ENCODE measurements around the gene PEAK1.
"Not testable (repeated sequence)": the region's sequence is repeated elsewhere in the genome, so short reads cannot be mapped to it uniquely, and the experiment has no call there.

PEAK1 gene

DNA sequence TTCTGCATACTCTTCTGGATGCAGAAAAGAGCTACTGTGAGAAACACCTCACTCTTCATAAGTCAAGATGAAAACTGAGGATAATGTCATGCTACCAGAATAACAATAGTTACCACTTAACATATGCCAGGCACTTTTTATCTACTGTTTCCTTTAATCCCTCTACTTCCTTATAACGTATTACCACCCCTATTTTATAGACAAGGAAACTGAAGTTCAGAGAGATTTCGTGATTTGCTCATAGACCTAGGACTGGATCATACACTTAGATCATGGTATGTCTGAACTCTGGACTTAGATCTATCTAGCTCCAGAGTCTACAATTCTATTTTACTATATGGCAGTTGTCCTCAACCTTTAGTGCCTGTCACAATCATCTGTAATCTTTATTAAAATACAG lies 193.3 kb downstream of the PEAK1 start:
- no peak for DNase-seq (ENCODE audit: low read depth in 2 of 2)

GRCh38 chr15:77225646-77226045 lies 194.3 kb downstream of the PEAK1 start:
- no peak for DNase-seq (ENCODE audit: low read depth in 2 of 2)

DNA sequence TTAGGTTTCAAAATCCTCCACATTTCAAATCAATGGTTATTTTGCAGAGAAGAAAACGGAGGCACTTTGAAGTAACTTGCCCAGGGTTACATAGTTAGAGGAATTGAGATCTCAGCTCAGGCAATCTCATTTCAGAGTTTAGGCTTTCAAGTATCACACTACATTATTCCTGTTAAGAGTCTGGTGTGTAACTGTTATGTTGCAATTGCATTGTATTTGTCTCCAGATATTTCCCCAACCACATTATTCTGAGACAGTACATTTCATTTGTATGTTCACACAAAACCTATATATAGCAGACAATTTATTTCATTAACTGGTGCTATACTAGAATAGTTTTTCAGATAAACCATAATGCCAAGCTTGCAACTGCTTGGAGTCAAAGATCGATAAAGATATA lies 194.8 kb downstream of the PEAK1 start:
- no peak for DNase-seq (ENCODE audit: low read depth in 2 of 2)

DNA sequence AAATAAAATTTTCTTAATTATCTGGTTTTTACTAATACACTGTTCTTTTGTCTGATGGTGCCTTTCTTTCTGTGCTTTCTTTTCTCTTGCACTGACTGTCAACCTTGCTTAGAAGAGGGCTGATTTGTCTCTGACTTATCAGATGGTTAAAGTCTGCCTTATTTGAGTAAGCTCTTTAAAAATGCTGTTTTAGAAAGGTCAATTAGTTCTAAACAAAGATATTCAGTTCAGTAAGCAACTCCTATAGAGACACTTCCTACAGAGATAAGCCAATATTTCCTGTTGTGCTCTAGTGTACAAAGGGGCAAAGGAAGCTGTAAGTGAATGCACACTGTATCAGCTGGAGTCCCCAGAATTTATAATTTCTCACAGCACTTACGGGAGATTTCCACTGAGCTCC lies 195.6 kb downstream of the PEAK1 start:
- no peak for DNase-seq (ENCODE audit: low read depth in 2 of 2)

DNA sequence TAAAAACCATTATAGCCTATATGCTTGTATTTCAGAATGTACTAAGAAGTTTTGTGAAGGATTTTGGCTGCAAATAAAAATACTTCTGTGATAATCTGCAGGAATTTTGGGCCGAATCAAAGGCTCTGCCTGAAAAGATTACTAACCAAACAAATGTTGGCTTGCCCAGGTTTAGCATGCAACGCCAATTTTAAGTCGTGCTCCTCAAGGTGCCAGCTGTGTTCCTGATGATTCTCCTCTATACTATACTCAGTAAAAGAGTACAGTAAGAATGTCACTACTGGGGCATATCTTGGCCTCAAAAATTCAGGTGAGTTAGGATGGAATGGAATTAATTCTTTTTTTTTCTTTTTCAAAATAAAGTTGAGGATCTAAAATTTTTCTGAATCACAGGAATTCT lies 198.2 kb downstream of the PEAK1 start:
- no peak for DNase-seq (ENCODE audit: low read depth in 2 of 2)

- no peak for DNase-seq (ENCODE audit: low read depth in 2 of 2)
Measured at GRCh38 chr15:77221174-77221573, 198.7 kb downstream of the PEAK1 start.

DNA sequence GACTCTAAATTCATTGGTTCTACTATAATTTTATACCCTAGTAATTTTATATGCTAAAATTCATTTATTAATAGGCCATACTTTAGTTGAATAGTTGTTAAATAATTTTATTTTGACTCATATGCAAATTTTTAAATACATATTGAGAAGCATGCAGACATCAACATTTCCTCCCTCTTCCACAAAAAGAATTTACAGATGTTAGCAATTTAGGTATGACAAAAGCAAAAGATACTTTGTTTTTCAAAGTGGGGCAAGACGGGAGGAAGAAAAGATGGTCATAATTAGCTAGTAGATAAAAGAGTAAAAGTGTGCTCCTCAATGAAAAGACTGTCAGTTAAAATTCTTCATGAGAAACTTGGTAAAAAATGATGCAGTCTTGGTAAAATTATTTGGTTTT lies 200.1 kb downstream of the PEAK1 start:
- no peak for DNase-seq (ENCODE audit: low read depth in 2 of 2)

DNA sequence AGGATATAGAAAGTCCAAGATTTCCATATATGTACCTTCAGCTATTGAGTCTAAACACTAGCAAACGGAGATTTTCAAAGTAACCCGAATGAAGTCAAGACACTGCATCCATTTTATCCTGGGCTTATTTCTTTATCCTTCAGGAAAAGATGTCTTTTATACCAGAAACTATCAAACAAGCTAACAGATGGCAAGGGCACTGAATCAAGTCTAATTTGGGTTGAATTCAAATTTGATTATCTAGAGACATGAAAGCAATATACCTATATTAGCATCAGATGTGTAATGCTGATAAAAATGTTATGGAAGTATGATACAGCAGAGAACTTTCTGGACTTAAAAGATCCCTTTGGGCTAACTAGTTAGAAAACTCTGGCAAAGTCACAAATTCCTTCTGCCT lies 210.7 kb downstream of the PEAK1 start:
- no peak for DNase-seq (ENCODE audit: low read depth in 2 of 2)

- no peak for DNase-seq (ENCODE audit: low read depth in 2 of 2)
Measured at GRCh38 chr15:77208241-77208640, 211.7 kb downstream of the PEAK1 start.

DNA sequence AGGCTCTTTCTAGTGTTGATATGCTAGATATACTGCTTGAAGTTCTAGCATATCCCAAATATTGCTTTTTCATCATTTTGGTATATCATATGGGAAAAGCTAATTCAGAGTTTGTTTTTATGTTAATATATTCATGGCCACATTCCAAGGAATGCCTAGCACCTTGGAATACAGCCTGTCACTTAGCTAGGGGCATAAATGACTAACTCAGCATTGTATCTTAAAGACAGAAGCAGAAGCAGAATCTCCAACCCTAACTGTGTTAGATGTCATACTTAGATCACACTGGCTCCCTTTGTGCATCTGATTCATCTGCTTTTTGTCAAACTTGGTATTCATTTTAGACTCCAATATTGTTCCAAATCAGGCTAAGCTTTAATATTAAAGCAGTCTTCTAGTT lies 218.2 kb downstream of the PEAK1 start:
- DNase-seq (ENCODE audit: low read depth in 2 of 2): no peak

- no peak for DNase-seq (ENCODE audit: low read depth in 2 of 2)
Measured at GRCh38 chr15:77196381-77196780, 223.5 kb downstream of the PEAK1 start.

DNA sequence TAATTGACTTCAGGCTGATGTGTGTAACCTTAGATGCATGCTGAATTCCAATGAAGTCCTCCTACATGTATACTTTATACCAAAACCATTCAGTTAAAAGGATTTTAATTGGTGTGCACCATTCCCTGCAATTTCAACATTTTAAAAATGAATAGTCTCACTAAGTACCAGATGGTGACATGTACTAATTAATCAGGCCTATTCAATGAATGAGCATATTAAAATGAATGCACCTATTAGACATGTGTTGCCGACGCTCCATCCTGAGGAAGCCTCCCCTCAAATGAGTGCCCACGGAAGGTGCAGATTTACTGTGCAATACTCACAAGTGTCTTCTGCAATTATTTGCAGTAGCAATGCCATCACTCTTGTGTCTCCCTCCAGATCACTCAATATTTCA lies 224.3 kb downstream of the PEAK1 start:
- no peak for DNase-seq (ENCODE audit: low read depth in 2 of 2)

GRCh38 chr15:77192451-77192850 lies 227.5 kb downstream of the PEAK1 start:
- no peak for DNase-seq (ENCODE audit: low read depth in 2 of 2)

DNA sequence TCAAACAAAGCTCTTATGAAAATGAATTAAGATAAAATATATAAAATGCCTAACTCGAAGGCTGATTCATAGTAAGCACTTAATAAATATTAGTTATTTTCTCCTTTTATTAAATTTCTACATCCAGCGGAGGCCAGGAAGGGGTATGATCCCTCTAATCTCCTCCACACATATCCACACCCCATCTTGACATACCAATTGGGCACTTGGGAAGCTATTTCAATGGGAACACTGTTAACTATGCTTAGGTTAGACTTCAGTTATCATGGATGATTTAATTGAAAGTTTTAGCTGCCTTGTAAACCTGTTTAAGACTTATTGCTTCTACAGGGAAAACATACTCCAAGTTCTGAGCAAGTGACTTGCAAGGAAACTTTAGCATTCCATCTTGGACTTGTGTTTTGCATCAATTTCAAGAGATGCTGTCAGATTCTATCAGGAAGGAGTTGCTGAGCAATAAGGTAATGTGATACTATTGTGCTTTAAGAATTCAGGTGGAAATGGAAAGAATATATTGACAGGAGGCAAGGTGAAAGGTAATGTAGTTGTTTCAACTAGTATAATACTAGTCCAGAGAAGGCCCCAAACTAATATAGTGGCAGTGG lies 228.6 kb downstream of the PEAK1 start:
- DNase-seq (ENCODE audit: low read depth in 2 of 2): no peak

DNA sequence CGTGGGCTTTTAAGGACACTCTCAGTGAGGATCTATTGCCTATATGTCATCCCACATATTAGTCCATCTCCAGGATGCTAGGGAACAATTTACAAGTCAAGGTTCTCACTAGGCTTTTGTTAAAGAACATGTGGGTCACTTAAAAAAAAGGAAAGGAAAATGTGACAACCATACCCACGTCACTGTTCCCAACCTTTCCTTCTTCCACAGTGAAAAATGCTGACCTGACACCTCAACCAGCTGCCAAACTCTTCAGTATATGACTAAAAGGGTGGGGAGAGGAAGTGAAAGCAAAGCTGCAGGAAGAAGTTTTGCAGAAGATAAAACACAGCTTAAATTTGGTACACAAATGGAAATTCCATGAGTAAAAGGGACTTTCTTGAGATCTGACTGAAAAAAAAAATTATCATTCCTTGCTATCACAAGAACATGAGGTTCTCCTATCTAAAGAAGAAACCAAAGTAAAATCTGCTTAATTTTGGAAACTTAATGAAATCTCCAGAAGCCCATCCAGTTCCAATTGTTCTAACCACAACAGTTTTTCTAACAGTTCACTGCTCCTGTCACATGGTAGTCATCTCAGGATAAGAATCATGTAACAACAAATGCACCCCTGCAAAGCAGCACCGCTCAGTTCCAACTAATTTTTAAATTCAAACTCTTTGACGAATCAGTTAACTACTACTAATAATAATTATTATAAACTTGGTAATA lies 232.0 kb downstream of the PEAK1 start:
- no peak for DNase-seq (ENCODE audit: low read depth in 2 of 2)

- DNase-seq (ENCODE audit: low read depth in 2 of 2): no peak
Measured at GRCh38 chr15:77186594-77187011, 233.3 kb downstream of the PEAK1 start.

DNA sequence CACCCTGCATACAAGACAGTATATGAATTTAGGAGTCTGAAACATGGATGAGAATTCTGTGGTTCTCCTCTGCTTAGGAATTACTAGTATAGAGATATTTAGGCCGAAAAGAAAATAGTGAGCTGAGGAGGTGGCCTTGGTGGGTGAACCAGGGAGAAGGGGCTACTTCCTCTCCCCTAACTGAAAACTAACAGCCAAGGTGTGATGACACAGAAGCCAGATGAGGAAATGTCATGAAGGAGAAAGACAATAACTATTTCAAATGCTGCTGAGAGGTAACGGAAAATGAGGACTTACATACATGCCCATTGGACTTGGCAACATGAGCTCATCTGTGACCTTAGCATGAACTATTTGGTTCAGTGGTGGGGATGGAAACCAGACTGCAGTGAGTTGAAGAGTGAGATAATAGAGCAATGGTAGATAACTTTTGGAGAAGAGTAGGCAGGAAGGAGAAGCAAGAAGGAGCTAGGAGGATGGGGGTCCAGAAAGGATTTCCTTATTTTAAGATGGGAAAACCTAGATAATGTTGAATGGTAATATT lies 234.6 kb downstream of the PEAK1 start:
- no peak for DNase-seq (ENCODE audit: low read depth in 2 of 2)

DNA sequence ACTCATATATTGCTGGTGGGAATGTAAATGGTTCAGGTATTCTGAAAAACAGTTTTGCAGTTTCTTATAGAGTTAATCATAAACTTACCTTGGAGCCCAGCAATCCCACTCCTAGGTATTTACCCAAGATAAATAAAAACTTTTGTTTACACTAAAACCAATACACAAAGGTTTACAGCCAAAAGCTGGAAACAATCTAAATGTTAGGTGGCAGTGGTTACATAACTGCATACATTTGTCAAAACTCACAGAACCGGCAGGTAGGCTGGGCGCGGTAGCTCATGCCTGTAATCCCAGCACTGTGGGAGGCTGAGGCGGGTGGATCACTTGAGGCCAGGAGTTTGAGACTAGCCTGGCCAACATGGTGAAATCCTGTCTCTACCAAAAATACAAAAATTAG lies 235.6 kb downstream of the PEAK1 start:
- not testable (repeated sequence) for DNase-seq (ENCODE audit: low read depth in 2 of 2)

GRCh38 chr15:77183066-77183465 lies 236.8 kb downstream of the PEAK1 start:
- DNase-seq (ENCODE audit: low read depth in 2 of 2): no peak

DNA sequence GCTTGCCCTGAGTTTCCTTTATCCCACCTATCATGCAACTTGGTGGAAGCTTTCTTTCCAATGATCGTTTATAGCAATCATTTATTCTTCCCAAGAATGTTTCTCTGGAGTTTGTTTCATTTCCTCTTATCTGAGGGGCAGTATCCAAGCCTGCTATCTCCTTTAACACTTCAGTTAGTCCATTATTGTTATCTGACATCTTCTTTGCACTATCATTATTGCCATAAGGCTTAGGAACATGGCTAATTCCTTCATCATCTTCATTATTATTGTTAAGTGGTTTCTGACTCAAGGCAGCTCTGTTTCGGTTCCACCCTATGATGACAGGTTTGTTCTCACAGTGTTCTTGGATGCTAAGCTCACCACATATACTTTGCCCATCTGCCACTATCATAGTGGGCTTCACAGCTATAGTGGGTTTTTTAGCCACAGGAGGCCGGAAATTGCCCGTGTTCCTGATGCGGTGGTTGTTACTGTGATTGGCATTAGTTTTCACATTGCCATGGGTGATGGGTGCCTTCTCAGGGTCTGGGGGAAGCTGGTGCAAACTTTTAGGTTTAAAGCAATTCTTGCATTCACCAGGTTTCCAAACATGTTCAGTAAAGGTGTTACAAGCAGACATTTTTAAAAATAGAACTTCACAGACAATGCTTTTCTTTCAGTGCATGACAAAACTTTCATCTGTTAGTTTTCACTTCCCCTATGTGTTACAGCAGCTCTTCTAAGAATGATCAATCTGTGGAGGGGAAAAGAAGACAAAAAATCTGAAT lies 238.4 kb downstream of the PEAK1 start:
- no peak for DNase-seq (ENCODE audit: low read depth in 2 of 2)

GRCh38 chr15:77180757-77181156 lies 239.1 kb downstream of the PEAK1 start:
- no peak for DNase-seq (ENCODE audit: low read depth in 2 of 2)

DNA sequence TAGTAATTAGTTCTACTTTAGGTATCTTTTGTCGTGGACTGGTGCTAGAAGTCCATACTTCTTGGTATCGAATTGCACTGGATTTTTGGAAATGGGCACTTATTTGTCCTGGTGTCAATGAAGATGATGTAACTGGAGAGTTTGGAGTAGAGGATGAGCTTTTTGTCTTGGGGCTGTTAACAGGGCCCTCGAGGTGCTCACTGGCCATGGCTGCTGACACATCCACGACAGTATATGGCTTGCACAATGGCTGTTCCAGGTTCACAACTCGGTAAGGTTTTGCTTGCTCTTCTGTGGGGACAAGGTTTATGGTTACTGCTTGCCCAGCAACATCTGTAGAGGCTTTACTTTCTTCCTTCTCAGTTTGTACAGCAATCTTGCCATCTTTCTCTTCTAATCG lies 239.6 kb downstream of the PEAK1 start:
- no peak for DNase-seq (ENCODE audit: low read depth in 2 of 2)

DNA sequence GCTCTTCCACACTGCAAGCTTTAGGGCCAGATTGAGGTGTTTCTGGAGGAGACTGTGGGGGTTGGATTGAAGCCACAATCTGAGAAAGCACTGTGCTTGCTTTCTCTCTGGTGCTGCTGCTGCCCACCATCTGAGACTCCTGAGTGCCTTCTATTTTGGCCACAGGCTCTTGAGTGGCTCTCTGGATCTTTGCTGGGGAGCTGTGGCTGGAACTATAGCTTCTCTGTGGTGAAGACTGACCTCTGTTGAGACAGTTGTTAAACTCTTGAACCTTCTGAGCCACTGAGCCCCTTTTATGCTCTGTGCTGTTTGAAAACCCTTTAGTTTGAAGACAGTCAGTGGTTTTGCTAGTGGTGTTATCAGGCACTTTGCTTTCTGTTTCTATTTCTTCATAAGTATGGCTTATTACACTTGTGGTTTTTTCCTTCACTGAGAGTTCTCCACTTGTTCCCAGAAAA lies 240.3 kb downstream of the PEAK1 start:
- DNase-seq (ENCODE audit: low read depth in 2 of 2): no peak

Data from stimulated activated CD4-positive, alpha-beta T cell treated with anti-CD3 and anti-CD28 coated beads, Interleukin-15, amount 100 ng/mL, for 48 hours (primary cell).